Uterus (tissue), 4 donors: ENCODE data around the gene KRTAP19-6. TPM values are rescaled to one million over a fixed set of nuclear protein-coding genes. Genes with fewer than 3 reads are reported as not detected.

ENCODE experiments used
- DNase-seq, 2 donors: peaks; one replicate each; pipeline ENCODE4 v3.0.0-alpha.2; 2019 to 2020
- H3K27ac ChIP-seq, 2 donors: fragments of 200-600 bp; sonication (generic); 1 replicate in 1 of 2; 2 replicates in 1 of 2; pipeline ENCODE4 v1.5.1; 2016 to 2018
- H3K27me3 ChIP-seq, 2 donors: fragments of 200-600 bp; sonication (generic); one replicate each; pipeline ENCODE4 v1.5.1; 2018 to 2019; ENCODE audit warnings: control low read depth in 1 of 2
- H3K36me3 ChIP-seq, 2 donors: fragments of 200-600 bp; sonication (generic); one replicate each; pipeline ENCODE4 v1.5.1; 2019; ENCODE audit warnings: control low read depth in 1 of 2
- H3K4me1 ChIP-seq, 2 donors: fragments of 200-600 bp; sonication (generic); one replicate each; pipeline ENCODE4 v1.5.1; 2018 to 2019; ENCODE audit warnings: control low read depth in 1 of 2
- H3K4me3 ChIP-seq, 2 donors: fragments of 200-600 bp; sonication (generic); 1 replicate in 1 of 2; 2 replicates in 1 of 2; pipeline ENCODE4 v1.5.1; 2018 to 2019; ENCODE audit warnings: mild to moderate bottlenecking in 1 of 2
- H3K9me3 ChIP-seq, 2 donors: fragments of 200-600 bp; sonication (generic); one replicate each; pipeline ENCODE4 v1.5.1; 2019; ENCODE audit warnings: control low read depth in 1 of 2
- CTCF ChIP-seq, 4 experiments: fragments of 200-600 bp in 2 of 4; fragments of 450-650 bp in 2 of 4; sonication (generic) in 2 of 4; IDR thresholded peaks; one replicate each; pipeline ENCODE4 v1.5.1; 2016 to 2019; ENCODE audit warnings: antibody characterized with exemption in 4 of 4, mild to moderate bottlenecking in 2 of 4, moderate library complexity in 1 of 4
- POLR2A ChIP-seq, 2 donors: fragments of 450-650 bp; IDR thresholded peaks; one replicate each; pipeline ENCODE4 v1.6.1; 2016; ENCODE audit warnings: antibody characterized with exemption in 2 of 2, mild to moderate bottlenecking in 1 of 2, moderate library complexity in 1 of 2
- intact Hi-C: fragments of 100-400 bp; cut with DNase I; formaldehyde crosslinking; loops from one replicate; pipeline ENCODE4 v1.15.1; 2023; ENCODE audit warnings: low total_unique reads
- small RNA-seq: library from RNA; depleted of rRNA; stranded (forward); fragments of <200 nt; gene quantifications from one replicate; pipeline ENCODE3, GENCODE V24; 2016
- total RNA-seq, 4 donors: library from RNA; depleted of rRNA in 3 of 4; stranded (reverse); fragments of >200 nt in 3 of 4; gene quantifications; one replicate each; pipeline versions ENCODE4 v1.1.0 to v1.2.4, GENCODE V29; 2014 to 2023
- donor health status: DM: yes; HTN: yes; CAD: no.

KRTAP19-6 gene
- total RNA-seq, 4 donors from 2014 or later: not detected

DNA sequence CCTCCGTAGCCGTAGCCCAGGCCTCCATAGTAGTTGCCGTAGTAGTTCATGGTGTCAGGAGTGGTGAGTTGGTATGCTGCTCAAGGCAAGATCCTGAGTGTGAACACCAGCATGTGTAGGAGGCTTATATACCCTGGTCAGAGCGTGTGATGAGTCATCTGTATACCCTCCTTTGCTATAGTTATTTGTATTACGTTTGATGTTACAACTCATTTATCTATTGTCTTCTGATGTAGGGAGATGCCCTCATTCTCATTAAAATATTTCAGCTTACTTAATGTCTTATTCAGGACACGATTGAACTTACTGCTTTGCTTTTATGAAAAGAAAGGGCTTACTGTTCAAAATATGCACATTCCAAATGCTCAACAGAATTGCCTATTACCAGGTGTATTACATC lies 39.6 kb downstream of the KRTAP19-6 start, which contains the start of gene KRTAP19-5:
TSS of gene KRTAP19-5 (minus strand) at position 101 of the 400 bp plus-strand sequence. CDS start at position 50, 51 bp downstream.
- intact Hi-C loops: no loop called here
- no peak within 1 kb of the TSS for H3K27ac ChIP-seq
- H3K9me3 ChIP-seq: no peaks in the 10 kb centered on the region
- no peak within 1 kb of the TSS for H3K4me3 ChIP-seq
- no peaks in the 10 kb centered on the region for H3K4me1 ChIP-seq
- no peaks in the 10 kb centered on the region for H3K27me3 ChIP-seq
- TF ChIP-seq CTCF (IDR thresholded peaks at IDR 0.05) (no peak), POLR2A (IDR thresholded peaks at IDR 0.05) (no peak)
- H3K36me3 ChIP-seq: no peaks in the 10 kb centered on the region
- DNase-seq: no peak

GRCh38 chr21:30497065-30497464 lies 44.6 kb downstream of the KRTAP19-6 start, which contains the start of gene KRTAP19-4:
Gene KRTAP19-4, minus strand, starts transcription at chr21:30497165. Its CDS starts 55 bp downstream, at chr21:30497110.
- Histone ChIP-seq H3K4me3 (no peak within 1 kb of the TSS), H3K4me1 (no peaks in the 10 kb centered on the region), H3K36me3 (no peaks in the 10 kb centered on the region), H3K27me3 (no peaks in the 10 kb centered on the region), H3K9me3 (no peaks in the 10 kb centered on the region), H3K27ac (no peak within 1 kb of the TSS)
- DNase-seq: no peak
- intact Hi-C loops: no loop called here
- TF ChIP-seq POLR2A (IDR thresholded peaks at IDR 0.05) (no peak), CTCF (IDR thresholded peaks at IDR 0.05) (no peak)

DNA sequence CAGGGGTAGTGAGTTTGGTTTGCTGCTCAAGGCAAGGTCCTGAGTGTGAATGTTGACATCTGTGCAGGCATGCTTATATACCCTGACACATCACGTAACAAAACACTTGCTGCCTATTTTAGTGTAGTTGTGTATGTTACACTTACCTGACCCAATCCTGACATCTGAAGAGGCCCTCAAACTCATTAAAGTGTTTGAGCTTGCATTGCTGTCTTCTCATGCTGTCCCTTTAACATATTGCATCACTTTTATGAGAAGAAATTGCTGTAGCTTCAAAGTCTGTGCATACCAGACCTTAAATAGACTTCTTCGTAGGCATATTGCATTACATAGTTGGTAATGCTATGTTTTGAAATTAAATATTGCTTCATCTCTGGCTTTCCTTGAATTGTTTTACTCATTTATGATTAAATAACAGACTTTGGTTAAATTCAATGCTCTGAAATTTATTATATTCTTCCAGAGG lies 49.7 kb downstream of the KRTAP19-6 start, which contains the start of gene KRTAP19-3:
TSS of gene KRTAP19-3 (minus strand) at position 51 of the 466 bp plus-strand sequence. CDS start 56 bp downstream, outside the sequence.
- H3K27me3 ChIP-seq: no peaks in the 10 kb centered on the region
- no peak within 1 kb of the TSS for H3K4me3 ChIP-seq
- H3K27ac ChIP-seq: no peak within 1 kb of the TSS
- no peak for DNase-seq
- peaks cover 0 to 2% of the 10 kb centered on the region in 2 donors for H3K36me3 ChIP-seq
- intact Hi-C loops: no loop called here
- H3K4me1 ChIP-seq: no peaks in the 10 kb centered on the region
- H3K9me3 ChIP-seq: no peaks in the 10 kb centered on the region
- TF ChIP-seq POLR2A (IDR thresholded peaks at IDR 0.05) (no peak), CTCF (IDR thresholded peaks at IDR 0.05) (no peak)

Small RNA genes within 50 kb of the gene (small RNA-seq; reads per million reads assigned to genes)
- gene AP000567.1: not detected
- not detected for gene KRTAP19-10P
- gene KRTAP19-11P: not detected
- not detected for gene KRTAP19-9P
- gene KRTAP22-2: not detected

Other genes with a start within 250 kb of the KRTAP19-6 start
- not detected for gene KRTAP26-1, start 221.5 kb downstream of the KRTAP19-6 start, total RNA-seq
- not detected for gene KRTAP27-1, start 204.2 kb downstream of the KRTAP19-6 start, total RNA-seq
- gene KRTAP23-1, start 193.3 kb downstream of the KRTAP19-6 start, total RNA-seq: not detected
- gene KRTAP13-2, start 169.6 kb downstream of the KRTAP19-6 start, total RNA-seq: not detected
- gene KRTAP13-1, start 145.8 kb downstream of the KRTAP19-6 start, total RNA-seq: not detected
- gene KRTAP13-3, start 115.9 kb downstream of the KRTAP19-6 start, total RNA-seq: not detected
- not detected for gene KRTAP13-4, start 111.6 kb downstream of the KRTAP19-6 start, total RNA-seq
- not detected for gene KRTAP15-1, start 101.6 kb downstream of the KRTAP19-6 start, total RNA-seq
- gene KRTAP19-1, start 61.5 kb downstream of the KRTAP19-6 start, total RNA-seq: not detected
- not detected for gene KRTAP19-2, start 54.4 kb downstream of the KRTAP19-6 start, total RNA-seq
- gene KRTAP19-3, start 49.9 kb downstream of the KRTAP19-6 start, total RNA-seq: not detected
- not detected for gene KRTAP19-4, start 44.7 kb downstream of the KRTAP19-6 start, total RNA-seq
- not detected for gene KRTAP19-5, start 39.7 kb downstream of the KRTAP19-6 start, total RNA-seq
- gene KRTAP19-7, start 19.4 kb upstream of the KRTAP19-6 start, total RNA-seq: not detected
- not detected for gene KRTAP22-2, start 48.5 kb upstream of the KRTAP19-6 start, total RNA-seq
- not detected for gene KRTAP6-3, start 50.6 kb upstream of the KRTAP19-6 start, total RNA-seq
- not detected for gene KRTAP6-2, start 57.0 kb upstream of the KRTAP19-6 start, total RNA-seq
- not detected for gene KRTAP22-1, start 59.2 kb upstream of the KRTAP19-6 start, total RNA-seq
- gene KRTAP6-1, start 72.1 kb upstream of the KRTAP19-6 start, total RNA-seq: not detected
- gene KRTAP20-1, start 74.6 kb upstream of the KRTAP19-6 start, total RNA-seq: not detected
- gene KRTAP20-4, start 78.8 kb upstream of the KRTAP19-6 start, total RNA-seq: not detected
- gene KRTAP20-2, start 93.3 kb upstream of the KRTAP19-6 start, total RNA-seq: not detected
- gene KRTAP20-3, start 101.0 kb upstream of the KRTAP19-6 start, total RNA-seq: not detected
- gene KRTAP21-3, start 176.9 kb upstream of the KRTAP19-6 start, total RNA-seq: not detected
- gene KRTAP21-2, start 205.4 kb upstream of the KRTAP19-6 start, total RNA-seq: not detected
- not detected for gene KRTAP21-1, start 213.6 kb upstream of the KRTAP19-6 start, total RNA-seq